Measurements from ENCODE around the gene CORIN.
"Not testable (repeated sequence)": the region's sequence is repeated elsewhere in the genome, so short reads cannot be mapped to it uniquely, and the experiment has no call there.

CORIN gene

GRCh38 chr4:47767956-47768355 is 69.9 kb downstream of the CORIN start:
- not testable (repeated sequence) for H2BK120ac ChIP-seq (ENCODE audit: low read depth, low read length); H2AK5ac ChIP-seq (ENCODE audit: low read length, severe bottlenecking); H3K4me1 ChIP-seq (ENCODE audit: control insufficient read depth, insufficient read depth, low read depth, low read length); H3K9ac ChIP-seq (ENCODE audit: low read length); H2BK12ac ChIP-seq (ENCODE audit: low read length in 2 of 2); H2BK15ac ChIP-seq (ENCODE audit: low read depth, poor library complexity, severe bottlenecking); H2AFZ ChIP-seq (ENCODE audit: low read depth, low read length); H3K23ac ChIP-seq (ENCODE audit: low read length in 2 of 2); H3K18ac ChIP-seq (ENCODE audit: low read depth in 1 of 2, low read length in 2 of 2); H4K91ac ChIP-seq (ENCODE audit: low read length); H3K79me1 ChIP-seq (replicated peaks; ENCODE audit: low read length, poor library complexity, severe bottlenecking); H3K4ac ChIP-seq (ENCODE audit: low read depth in 1 of 2, low read length in 2 of 2); H3K14ac ChIP-seq (ENCODE audit: low read length in 2 of 2); H4K8ac ChIP-seq (ENCODE audit: low read length); H3K4me3 ChIP-seq (ENCODE audit: insufficient read depth in 1 of 2, low read depth in 1 of 2, low read length in 2 of 2); H3K9me3 ChIP-seq (ENCODE audit: control insufficient read depth, low read length); H3K4me2 ChIP-seq (ENCODE audit: low read length, poor library complexity, severe bottlenecking); H3K27ac ChIP-seq (ENCODE audit: low read length, poor library complexity, severe bottlenecking); H2BK5ac ChIP-seq (ENCODE audit: low read depth, low read length, poor library complexity, severe bottlenecking); H3K27me3 ChIP-seq (ENCODE audit: control insufficient read depth in 1 of 2, insufficient read depth in 1 of 2, low read length in 2 of 2); DNase-seq; H3K36me3 ChIP-seq (ENCODE audit: control insufficient read depth in 1 of 2, insufficient read depth in 2 of 2, low read depth in 1 of 2, low read length in 2 of 2)
- WGBS: 81% methylated on average over 7 of the region's 7 CpGs

GRCh38 chr4:47763279-47763678 is 74.6 kb downstream of the CORIN start:
- H3K4me3 ChIP-seq (ENCODE audit: insufficient read depth in 1 of 2, low read depth in 1 of 2, low read length in 2 of 2): no peak overlapping the region

GRCh38 chr4:47762376-47763266 is 75.2 kb downstream of the CORIN start:
- Histone ChIP-seq H2BK5ac (ENCODE audit: low read depth, low read length, poor library complexity, severe bottlenecking) (no peak overlapping the region), H3K9me3 (ENCODE audit: control insufficient read depth, low read length) (no peaks in the 10 kb centered on the region), H2BK15ac (ENCODE audit: low read depth, poor library complexity, severe bottlenecking) (no peak overlapping the region), H3K4me1 (ENCODE audit: control insufficient read depth, insufficient read depth, low read depth, low read length) (no peaks in the 10 kb centered on the region), H3K27me3 (ENCODE audit: control insufficient read depth in 1 of 2, insufficient read depth in 1 of 2, low read length in 2 of 2) (no peaks in the 10 kb centered on the region), H3K4me2 (ENCODE audit: low read length, poor library complexity, severe bottlenecking) (no peak overlapping the region), H3K36me3 (ENCODE audit: control insufficient read depth in 1 of 2, insufficient read depth in 2 of 2, low read depth in 1 of 2, low read length in 2 of 2) (no peaks in the 10 kb centered on the region), H2AK5ac (ENCODE audit: low read length, severe bottlenecking) (no peak overlapping the region), H2AFZ (ENCODE audit: low read depth, low read length) (no peak overlapping the region), H3K4ac (ENCODE audit: low read depth in 1 of 2, low read length in 2 of 2) (no peak overlapping the region), H3K9ac (ENCODE audit: low read length) (no peak overlapping the region), H3K14ac (ENCODE audit: low read length in 2 of 2) (no peak overlapping the region), H2BK12ac (ENCODE audit: low read length in 2 of 2) (no peak overlapping the region), H3K79me1 (replicated peaks; ENCODE audit: low read length, poor library complexity, severe bottlenecking) (no peaks in the 10 kb centered on the region), H2BK120ac (ENCODE audit: low read depth, low read length) (no peak overlapping the region), H3K4me3 (ENCODE audit: insufficient read depth in 1 of 2, low read depth in 1 of 2, low read length in 2 of 2) (no peak overlapping the region), H3K18ac (ENCODE audit: low read depth in 1 of 2, low read length in 2 of 2) (no peak overlapping the region), H3K23ac (ENCODE audit: low read length in 2 of 2) (no peak overlapping the region), H3K27ac (ENCODE audit: low read length, poor library complexity, severe bottlenecking) (no peak overlapping the region), H4K91ac (ENCODE audit: low read length) (no peak overlapping the region), H4K8ac (ENCODE audit: low read length) (no peak overlapping the region)
- 71% methylated on average over 2 of the region's 2 CpGs for WGBS
- DNase-seq: no peak

More at GRCh38 chr4:47763279-47763678, 74.6 kb downstream of the CORIN start:
- H2BK5ac ChIP-seq (ENCODE audit: low read depth, low read length, poor library complexity, severe bottlenecking): no peak overlapping the region
- H3K23ac ChIP-seq (ENCODE audit: low read length in 2 of 2): no peak overlapping the region
- H3K9me3 ChIP-seq (ENCODE audit: control insufficient read depth, low read length): no peaks in the 10 kb centered on the region
- 78% methylated on average over 6 of the region's 6 CpGs for WGBS
- no peak for DNase-seq
- no peak overlapping the region for H2BK12ac ChIP-seq (ENCODE audit: low read length in 2 of 2)
- H3K27me3 ChIP-seq (ENCODE audit: control insufficient read depth in 1 of 2, insufficient read depth in 1 of 2, low read length in 2 of 2): no peaks in the 10 kb centered on the region
- no peaks in the 10 kb centered on the region for H3K79me1 ChIP-seq (replicated peaks; ENCODE audit: low read length, poor library complexity, severe bottlenecking)
- H3K4ac ChIP-seq (ENCODE audit: low read depth in 1 of 2, low read length in 2 of 2): no peak overlapping the region
- no peak overlapping the region for H4K91ac ChIP-seq (ENCODE audit: low read length)
- no peak overlapping the region for H2BK15ac ChIP-seq (ENCODE audit: low read depth, poor library complexity, severe bottlenecking)
- H3K9ac ChIP-seq (ENCODE audit: low read length): no peak overlapping the region
- no peak overlapping the region for H3K4me2 ChIP-seq (ENCODE audit: low read length, poor library complexity, severe bottlenecking)
- no peak overlapping the region for H2BK120ac ChIP-seq (ENCODE audit: low read depth, low read length)
- H3K14ac ChIP-seq (ENCODE audit: low read length in 2 of 2): no peak overlapping the region
- H3K4me1 ChIP-seq (ENCODE audit: control insufficient read depth, insufficient read depth, low read depth, low read length): no peaks in the 10 kb centered on the region
- H3K27ac ChIP-seq (ENCODE audit: low read length, poor library complexity, severe bottlenecking): no peak overlapping the region
- no peak overlapping the region for H2AK5ac ChIP-seq (ENCODE audit: low read length, severe bottlenecking)
- no peak overlapping the region for H4K8ac ChIP-seq (ENCODE audit: low read length)
- H2AFZ ChIP-seq (ENCODE audit: low read depth, low read length): no peak overlapping the region
- H3K36me3 ChIP-seq (ENCODE audit: control insufficient read depth in 1 of 2, insufficient read depth in 2 of 2, low read depth in 1 of 2, low read length in 2 of 2): no peaks in the 10 kb centered on the region
- H3K18ac ChIP-seq (ENCODE audit: low read depth in 1 of 2, low read length in 2 of 2): no peak overlapping the region

GRCh38 chr4:47753316-47753715 is 84.6 kb downstream of the CORIN start:
- not testable (repeated sequence) for H3K4me3 ChIP-seq (ENCODE audit: insufficient read depth in 1 of 2, low read depth in 1 of 2, low read length in 2 of 2); H4K8ac ChIP-seq (ENCODE audit: low read length); H2AK5ac ChIP-seq (ENCODE audit: low read length, severe bottlenecking); H2AFZ ChIP-seq (ENCODE audit: low read depth, low read length); H3K14ac ChIP-seq (ENCODE audit: low read length in 2 of 2); H3K4me2 ChIP-seq (ENCODE audit: low read length, poor library complexity, severe bottlenecking); H3K18ac ChIP-seq (ENCODE audit: low read depth in 1 of 2, low read length in 2 of 2); H3K27ac ChIP-seq (ENCODE audit: low read length, poor library complexity, severe bottlenecking); H2BK5ac ChIP-seq (ENCODE audit: low read depth, low read length, poor library complexity, severe bottlenecking); H3K4ac ChIP-seq (ENCODE audit: low read depth in 1 of 2, low read length in 2 of 2); H2BK120ac ChIP-seq (ENCODE audit: low read depth, low read length); DNase-seq; H3K9ac ChIP-seq (ENCODE audit: low read length); H3K9me3 ChIP-seq (ENCODE audit: control insufficient read depth, low read length); H3K36me3 ChIP-seq (ENCODE audit: control insufficient read depth in 1 of 2, insufficient read depth in 2 of 2, low read depth in 1 of 2, low read length in 2 of 2); H3K4me1 ChIP-seq (ENCODE audit: control insufficient read depth, insufficient read depth, low read depth, low read length); H2BK12ac ChIP-seq (ENCODE audit: low read length in 2 of 2); H4K91ac ChIP-seq (ENCODE audit: low read length); H3K79me1 ChIP-seq (replicated peaks; ENCODE audit: low read length, poor library complexity, severe bottlenecking); H3K27me3 ChIP-seq (ENCODE audit: control insufficient read depth in 1 of 2, insufficient read depth in 1 of 2, low read length in 2 of 2); H2BK15ac ChIP-seq (ENCODE audit: low read depth, poor library complexity, severe bottlenecking); H3K23ac ChIP-seq (ENCODE audit: low read length in 2 of 2)
- 90% methylated on average over 8 of the region's 9 CpGs for WGBS
